GM12874 (cell line): ENCODE measurements around the gene CABP1.

Experiments used
- CTCF ChIP-seq: IDR thresholded peaks from 2 replicates; pipeline ENCODE4 v1.5.1; 2011; ENCODE audit warnings: low read depth, mild to moderate bottlenecking, control low read depth, low read length, moderate library complexity; ENCODE audit not compliant: insufficient read depth

CABP1 gene

GRCh38 chr12:120639771-120640721 is at the start of gene CABP1:
TSS of gene CABP1 (plus strand) at chr12:120640626. CDS start at chr12:120640686, 60 bp downstream.
- peak; percentile 63 for TF ChIP-seq CTCF

- TF ChIP-seq CTCF, result no peak
Measured at GRCh38 chr12:120590741-120591407, 49.6 kb upstream of the CABP1 start.

GRCh38 chr12:120592121-120593049 is 48.0 kb upstream of the CABP1 start:
- TF ChIP-seq CTCF, result no peak

GRCh38 chr12:120596901-120597300 is 43.5 kb upstream of the CABP1 start:
- no peak for TF ChIP-seq CTCF

DNA sequence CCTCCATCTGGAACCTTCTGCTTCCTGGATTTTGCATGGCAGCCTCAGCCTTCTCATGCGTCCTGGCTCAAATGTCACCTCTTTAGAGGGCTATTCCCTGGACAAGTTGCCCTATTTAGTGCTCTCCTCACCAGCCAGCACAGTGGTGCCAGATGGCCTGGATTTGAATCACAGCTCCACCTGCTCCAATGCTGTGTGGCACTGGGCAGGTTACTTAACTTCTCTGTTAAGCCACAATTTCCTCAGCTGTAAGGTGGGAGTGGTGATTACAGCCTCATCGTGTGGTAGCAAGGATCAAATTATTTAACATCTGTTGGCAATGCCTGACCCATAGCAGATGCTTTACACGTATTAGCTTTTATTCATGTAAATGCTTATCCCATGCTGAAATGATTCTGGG is 42.6 kb upstream of the CABP1 start:
- no peak for TF ChIP-seq CTCF

DNA sequence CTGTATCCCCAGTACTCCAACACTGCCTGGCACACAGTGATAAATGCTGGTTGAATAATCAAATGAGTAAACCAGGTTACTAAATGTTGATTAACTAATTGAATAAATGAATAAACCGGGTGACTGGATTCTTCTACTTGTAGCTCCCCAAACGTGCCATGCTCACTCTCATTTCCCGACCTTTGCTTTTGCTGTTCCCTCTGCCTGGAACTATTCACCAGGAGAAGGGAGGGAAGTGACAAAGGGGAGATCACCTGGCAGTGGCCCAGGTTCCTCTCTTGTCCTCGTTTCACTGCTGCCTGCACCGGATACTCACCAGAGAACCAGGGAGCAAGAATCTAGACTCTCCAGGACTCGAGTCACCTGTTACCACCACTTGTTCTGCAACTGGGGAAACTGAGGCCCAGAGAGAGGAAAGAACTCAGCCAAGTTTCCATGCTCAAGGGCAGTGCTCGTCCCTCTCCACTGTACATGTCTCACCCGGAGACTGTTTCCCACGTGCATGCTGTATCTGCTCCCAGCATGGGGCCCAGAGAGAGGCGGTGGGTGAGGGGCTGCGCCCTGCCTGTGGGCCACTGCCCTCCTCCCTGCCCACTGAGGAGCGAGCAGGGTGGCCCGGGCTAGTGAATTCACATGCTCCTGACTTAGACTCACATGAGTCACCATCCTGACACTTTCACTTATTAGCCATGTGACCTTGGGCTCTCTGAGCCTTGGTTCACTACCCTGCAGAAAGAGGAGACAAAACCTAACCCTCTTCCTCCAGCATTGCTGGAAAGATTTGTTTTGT is 41.6 kb upstream of the CABP1 start:
- TF ChIP-seq CTCF, result no peak
